ENCODE results near the gene SYNGR1.
"Not testable (repeated sequence)": the region's sequence is repeated elsewhere in the genome, so short reads cannot be mapped to it uniquely, and the experiment has no call there.

SYNGR1 gene

DNA sequence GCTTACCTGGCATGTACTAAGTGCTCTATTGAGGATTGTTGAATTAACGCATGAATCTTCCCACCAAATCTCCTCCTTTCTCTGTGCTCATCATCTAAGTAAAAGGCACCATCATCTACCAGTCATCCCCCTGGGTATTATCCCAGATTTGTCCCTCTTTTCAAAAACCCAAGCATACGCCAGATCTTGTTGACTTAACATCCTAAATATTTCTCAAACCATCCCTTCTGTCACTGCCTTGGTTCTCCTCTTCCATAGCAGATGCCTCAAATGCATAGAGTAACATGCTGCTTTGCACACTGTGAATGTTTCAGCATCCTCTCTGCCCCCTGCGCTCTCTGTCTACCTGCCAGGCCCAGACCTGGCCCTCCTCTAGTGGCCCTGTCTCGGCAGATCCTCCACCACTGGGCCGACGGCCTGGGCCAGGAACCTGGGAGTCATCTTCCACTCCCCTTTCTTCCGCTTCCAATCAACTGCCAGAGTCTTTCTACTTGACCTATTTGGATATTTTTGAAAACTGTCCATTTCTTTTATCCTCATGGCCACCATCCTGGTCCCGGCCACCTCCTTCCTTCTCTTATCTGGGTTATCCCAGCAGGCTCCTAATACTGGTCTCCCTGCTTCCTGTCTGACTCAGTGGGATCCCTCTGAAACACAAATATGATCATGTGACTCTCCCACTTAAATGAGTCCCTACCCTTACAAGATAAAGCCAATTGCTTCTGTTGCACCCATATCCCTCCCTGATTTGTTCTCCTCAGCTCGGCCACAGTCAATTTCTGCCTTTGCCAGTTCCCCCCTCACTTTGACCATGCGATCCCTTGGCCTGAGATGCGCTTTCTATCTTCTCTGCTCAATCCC is 46.4 kb downstream of the SYNGR1 start:
- in situ Hi-C loops (cut with HindIII; ENCODE audit: low sequenced_read_pairs): no loop called here

GRCh38 chr22:39396797-39397195 is 47.0 kb downstream of the SYNGR1 start:
- in situ Hi-C loops (cut with HindIII; ENCODE audit: low sequenced_read_pairs): no loop called here

DNA sequence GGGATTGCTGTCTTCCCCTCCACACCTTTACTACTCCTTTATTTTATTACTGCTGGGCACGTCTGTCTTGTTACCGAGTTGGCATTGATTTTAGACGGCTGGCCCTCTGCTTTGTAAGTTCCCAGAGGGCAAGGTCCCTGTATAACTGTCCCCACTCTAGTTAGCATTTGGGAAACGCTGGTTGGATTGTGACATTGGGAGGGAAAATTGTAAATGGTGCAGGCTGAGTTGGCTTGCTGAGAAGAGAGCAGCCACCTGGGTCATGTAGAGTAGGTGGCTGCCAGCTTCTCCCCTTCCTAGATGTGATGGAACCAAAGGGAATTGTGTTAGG is 51.5 kb downstream of the SYNGR1 start:
- in situ Hi-C loops (cut with HindIII; ENCODE audit: low sequenced_read_pairs): loop anchor here (5.0 kb wide), 1 partner anchor 116 kb away; no protein-coding TSS in a partner anchor

DNA sequence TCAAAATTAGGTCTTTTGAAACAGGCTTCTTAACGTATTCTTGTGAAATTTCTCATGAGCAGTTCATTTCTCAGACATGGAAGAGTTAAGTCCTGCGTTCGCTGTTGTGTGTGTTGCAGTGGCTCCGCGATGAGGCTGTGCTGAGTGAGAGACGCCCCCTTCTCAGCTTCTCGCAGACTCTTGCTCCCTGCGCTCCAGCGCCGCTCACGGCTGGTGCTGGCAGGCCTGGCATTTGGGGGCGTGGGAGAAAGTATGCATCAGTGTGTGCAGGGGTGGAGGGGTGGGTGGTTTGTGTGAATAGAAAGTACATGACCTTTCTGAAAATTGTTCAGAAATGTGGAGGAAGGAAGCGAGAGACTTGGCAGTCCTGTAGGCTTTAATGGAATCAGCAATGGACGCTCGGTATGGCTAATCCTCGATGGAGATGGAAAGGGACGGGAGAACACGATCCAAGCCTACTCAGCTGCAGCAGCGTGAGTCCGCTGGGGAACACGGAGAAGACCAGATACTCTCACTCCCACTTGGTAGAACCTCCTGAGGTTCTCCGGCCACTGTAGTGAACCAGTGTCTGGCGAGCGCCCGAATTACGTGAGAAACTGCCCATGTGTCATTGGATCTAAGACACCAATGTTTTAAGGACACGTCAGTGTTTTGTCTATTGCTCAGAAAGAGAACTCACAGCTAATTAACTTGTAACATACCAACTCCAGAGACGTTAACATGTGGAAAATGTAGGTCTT is 55.7 kb downstream of the SYNGR1 start:
- in situ Hi-C loops (cut with HindIII; ENCODE audit: low sequenced_read_pairs): no loop called here

DNA sequence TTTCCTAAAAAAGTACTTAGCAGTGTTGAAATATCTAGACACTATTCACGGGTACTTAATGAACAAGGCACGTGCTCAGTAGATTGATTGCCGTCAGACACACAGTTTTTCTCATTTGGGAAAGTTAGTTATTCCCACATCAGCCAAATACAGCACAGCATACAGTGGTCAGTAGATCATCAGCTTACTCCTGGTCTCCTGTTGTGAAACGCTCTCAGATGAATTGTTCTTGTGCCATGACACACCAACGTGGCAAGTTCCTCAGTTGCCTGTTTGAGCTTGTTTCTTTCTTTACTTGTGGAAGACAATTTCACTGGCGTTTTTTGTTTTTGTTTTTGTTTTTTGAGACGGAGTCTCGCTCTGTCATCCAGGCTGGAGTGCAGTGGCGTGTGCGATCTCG is 58.4 kb downstream of the SYNGR1 start:
- in situ Hi-C loops (cut with HindIII; ENCODE audit: low sequenced_read_pairs): no loop called here

DNA sequence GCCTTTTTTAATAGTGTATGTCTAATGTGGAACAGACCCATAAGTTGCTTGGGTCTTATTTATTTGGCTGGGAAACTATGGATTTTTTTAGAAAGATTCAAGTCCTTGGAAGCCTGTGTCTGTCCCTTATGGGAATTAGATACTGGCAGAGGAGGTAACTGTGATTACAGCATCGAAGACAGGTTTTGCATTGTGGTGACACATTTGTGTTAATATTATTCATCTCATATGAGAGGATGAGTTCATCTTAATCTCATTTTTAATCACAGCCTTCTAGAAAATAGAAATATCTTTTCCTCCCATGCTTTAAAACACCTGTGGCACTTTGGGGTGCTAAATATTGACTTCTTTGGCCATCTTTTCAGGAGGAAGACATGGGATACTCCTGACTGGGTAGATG is 59.0 kb downstream of the SYNGR1 start:
- in situ Hi-C loops (cut with HindIII; ENCODE audit: low sequenced_read_pairs): no loop called here

- in situ Hi-C loops (cut with HindIII; ENCODE audit: low sequenced_read_pairs): no loop called here
These were observed 59.8 kb downstream of the SYNGR1 start for GRCh38 chr22:39409516-39410029.

GRCh38 chr22:39410264-39410663 is 60.5 kb downstream of the SYNGR1 start:
- in situ Hi-C loops (cut with HindIII; ENCODE audit: low sequenced_read_pairs): no loop called here

GRCh38 chr22:39411828-39412365 is 62.1 kb downstream of the SYNGR1 start:
- in situ Hi-C loops (cut with HindIII; ENCODE audit: low sequenced_read_pairs): not testable (repeated sequence)

DNA sequence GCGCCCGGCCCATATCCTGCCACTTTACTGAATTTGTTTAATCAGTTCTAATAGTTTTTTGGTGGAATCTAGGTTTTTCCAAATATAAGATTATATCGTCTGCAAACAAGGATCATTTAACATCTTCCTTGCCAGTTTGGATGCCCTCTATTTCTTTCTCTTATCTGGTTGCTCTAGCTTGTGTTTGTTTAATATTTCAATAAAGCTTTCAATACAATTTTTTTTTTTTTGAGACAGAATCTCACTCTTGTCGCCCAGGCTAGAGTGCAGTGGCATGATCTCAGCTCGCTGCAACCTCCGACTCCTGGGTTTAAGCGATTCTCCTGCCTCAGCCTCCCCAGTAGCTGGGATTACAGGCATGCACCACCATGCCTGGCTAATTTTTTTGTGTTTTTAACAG is 63.4 kb downstream of the SYNGR1 start:
- in situ Hi-C loops (cut with HindIII; ENCODE audit: low sequenced_read_pairs): not testable (repeated sequence)

- in situ Hi-C loops (cut with HindIII; ENCODE audit: low sequenced_read_pairs): no loop called here
These were observed 64.6 kb downstream of the SYNGR1 start for GRCh38 chr22:39414377-39414776.

DNA sequence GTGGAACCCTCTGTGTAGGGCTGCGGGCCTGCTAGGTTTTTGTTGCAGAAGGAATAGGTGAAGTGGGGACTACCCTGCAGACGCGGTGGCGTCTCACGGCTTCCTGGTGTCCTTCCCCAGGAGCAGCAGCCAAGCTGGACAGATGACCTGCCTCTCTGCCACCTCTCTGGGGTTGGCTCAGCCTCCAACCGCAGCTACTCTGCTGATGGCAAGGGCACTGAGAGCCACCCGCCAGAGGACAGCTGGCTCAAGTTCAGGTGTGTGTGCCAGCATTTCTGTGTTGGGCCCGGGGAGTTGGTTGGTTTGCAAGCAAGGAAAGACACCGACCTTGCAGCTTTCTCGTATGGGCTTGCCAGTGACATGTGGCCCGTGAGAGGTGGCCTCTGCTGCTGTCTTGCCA is 65.1 kb downstream of the SYNGR1 start:
- in situ Hi-C loops (cut with HindIII; ENCODE audit: low sequenced_read_pairs): no loop called here

GRCh38 chr22:39415506-39415905 is 65.7 kb downstream of the SYNGR1 start:
- in situ Hi-C loops (cut with HindIII; ENCODE audit: low sequenced_read_pairs): no loop called here

- in situ Hi-C loops (cut with HindIII; ENCODE audit: low sequenced_read_pairs): no loop called here
These were observed 66.5 kb downstream of the SYNGR1 start for GRCh38 chr22:39416319-39416718.

DNA sequence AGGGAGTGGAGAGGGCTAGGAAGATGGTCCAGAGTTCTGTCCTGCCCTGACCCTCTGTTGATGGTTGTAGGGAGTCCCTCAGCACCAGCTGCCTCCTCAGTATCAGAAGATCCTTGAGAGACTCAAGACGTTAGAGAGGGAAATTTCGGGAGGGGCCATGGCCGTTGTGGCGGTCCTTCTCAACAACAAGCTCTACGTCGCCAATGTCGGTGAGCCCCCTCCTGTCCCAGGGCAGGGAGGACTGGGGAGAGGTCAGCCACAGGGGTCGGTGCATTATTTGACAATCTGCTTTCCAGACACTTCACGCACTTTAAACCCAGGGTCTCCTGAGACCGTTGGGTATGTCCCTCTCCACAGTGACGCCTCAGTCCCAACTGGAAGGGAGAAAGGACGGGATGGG is 67.8 kb downstream of the SYNGR1 start:
- in situ Hi-C loops (cut with HindIII; ENCODE audit: low sequenced_read_pairs): no loop called here

DNA sequence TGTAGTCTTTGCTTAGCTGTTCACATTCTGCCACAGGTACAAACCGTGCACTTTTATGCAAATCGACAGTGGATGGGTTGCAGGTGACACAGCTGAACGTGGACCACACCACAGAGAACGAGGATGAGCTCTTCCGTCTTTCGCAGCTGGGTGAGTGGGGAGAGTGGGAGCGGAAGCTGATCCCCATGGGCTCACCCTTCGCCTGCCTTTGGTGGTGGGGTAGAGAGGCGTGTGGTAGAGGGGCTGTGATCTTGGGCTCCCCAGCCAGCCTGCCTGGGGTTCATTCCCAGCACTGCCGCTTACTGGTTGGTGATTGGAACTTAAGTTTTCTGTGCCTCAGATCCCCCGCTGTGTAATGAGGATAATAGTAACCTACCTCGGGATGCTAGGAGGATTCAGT is 68.9 kb downstream of the SYNGR1 start:
- in situ Hi-C loops (cut with HindIII; ENCODE audit: low sequenced_read_pairs): no loop called here

DNA sequence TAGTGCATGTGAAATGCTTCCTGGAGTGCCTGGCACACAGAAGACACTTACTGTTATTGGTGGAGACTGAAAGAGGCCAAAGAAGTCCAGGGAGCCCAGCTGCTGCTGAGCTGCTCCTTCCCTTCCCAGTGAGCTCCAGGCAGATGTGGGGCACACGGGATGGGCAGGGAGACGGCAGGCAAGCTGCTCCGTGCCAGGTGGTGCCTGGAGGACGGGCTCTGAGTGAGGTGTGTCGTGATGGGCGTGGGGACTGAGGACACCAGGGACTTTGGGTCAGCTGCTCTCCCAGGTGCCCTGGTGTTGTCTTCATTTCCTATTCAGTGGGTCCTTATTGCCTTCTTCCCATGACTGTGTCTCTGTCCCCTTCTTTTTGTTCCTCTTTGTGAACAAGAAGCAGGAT is 69.3 kb downstream of the SYNGR1 start:
- in situ Hi-C loops (cut with HindIII; ENCODE audit: low sequenced_read_pairs): no loop called here

DNA sequence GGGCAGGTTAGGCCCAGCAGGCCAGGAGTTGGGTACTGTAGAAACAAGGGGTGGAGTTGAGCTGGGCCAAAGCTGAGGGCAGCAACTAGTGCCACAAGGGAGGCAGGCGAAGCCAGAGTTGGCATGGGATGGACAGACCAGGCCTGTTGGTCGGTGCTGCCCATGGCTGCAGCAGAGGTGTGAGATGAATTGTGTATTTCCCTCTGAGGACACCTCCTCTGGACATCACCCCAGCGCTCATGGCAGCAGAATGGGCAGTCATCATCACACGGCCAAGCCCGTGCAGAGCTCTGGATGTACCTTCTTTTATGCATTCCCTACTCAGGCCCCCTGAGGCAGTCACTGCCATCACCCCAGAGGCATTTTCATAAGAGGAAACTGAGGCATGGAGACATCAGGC is 70.1 kb downstream of the SYNGR1 start:
- in situ Hi-C loops (cut with HindIII; ENCODE audit: low sequenced_read_pairs): loop anchor here (5.0 kb wide), 1 partner anchor 62 kb away; no protein-coding TSS in a partner anchor

GRCh38 chr22:39421691-39422090 is 71.9 kb downstream of the SYNGR1 start:
- in situ Hi-C loops (cut with HindIII; ENCODE audit: low sequenced_read_pairs): loop anchor here (5.0 kb wide), 1 partner anchor 61 kb away; no protein-coding TSS in a partner anchor

- in situ Hi-C loops (cut with HindIII; ENCODE audit: low sequenced_read_pairs): loop anchor here (5.0 kb wide), 1 partner anchor 60 kb away; no protein-coding TSS in a partner anchor
These were observed 72.3 kb downstream of the SYNGR1 start for GRCh38 chr22:39422101-39422500.

DNA sequence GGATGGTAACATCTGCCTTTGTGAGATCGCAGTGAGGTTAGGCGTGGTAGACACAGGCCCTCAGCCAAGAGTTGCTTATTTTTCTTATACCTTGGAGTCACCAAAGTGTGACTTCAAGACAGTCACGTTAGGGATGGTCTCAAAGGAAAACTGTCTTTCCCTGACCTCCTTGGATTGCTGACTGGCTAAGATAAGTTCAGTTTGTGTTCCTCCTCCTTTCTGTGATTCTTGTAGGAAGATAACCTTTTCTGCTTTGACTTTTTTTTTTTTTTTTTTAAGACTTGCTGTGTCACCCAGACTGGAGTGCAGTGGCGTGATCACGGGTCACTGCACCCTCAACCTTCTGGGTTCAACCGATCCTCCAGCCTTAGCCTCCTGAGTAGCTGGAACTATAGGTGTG is 72.9 kb downstream of the SYNGR1 start:
- in situ Hi-C loops (cut with HindIII; ENCODE audit: low sequenced_read_pairs): loop anchor here (5.0 kb wide), 1 partner anchor 60 kb away; no protein-coding TSS in a partner anchor

Measured in endothelial cell of hepatic sinusoid (primary cell).